ENCODE measurements around the gene OBP2B.

OBP2B gene

DNA sequence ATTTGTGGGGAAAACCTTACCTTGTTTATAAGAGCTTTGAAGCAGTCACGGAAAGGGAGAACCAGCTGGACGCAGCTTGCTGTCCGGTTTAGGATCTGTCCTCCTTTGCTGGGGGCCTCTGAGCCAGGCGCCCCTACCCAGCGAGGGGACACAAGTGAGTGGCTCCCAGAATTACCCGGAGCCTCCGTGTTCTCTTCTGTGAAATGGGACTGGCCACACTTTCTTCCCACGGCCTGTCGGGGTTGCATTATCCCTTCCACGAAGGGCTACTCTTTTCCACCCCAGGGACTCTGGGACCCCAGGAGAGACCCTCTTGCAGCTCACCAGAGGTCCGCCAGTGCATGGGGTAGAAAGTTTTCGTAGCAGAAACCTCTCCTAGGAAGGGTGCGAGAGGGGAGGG lies 44.9 kb downstream of the OBP2B start:
- DNase-seq = no peak

DNA sequence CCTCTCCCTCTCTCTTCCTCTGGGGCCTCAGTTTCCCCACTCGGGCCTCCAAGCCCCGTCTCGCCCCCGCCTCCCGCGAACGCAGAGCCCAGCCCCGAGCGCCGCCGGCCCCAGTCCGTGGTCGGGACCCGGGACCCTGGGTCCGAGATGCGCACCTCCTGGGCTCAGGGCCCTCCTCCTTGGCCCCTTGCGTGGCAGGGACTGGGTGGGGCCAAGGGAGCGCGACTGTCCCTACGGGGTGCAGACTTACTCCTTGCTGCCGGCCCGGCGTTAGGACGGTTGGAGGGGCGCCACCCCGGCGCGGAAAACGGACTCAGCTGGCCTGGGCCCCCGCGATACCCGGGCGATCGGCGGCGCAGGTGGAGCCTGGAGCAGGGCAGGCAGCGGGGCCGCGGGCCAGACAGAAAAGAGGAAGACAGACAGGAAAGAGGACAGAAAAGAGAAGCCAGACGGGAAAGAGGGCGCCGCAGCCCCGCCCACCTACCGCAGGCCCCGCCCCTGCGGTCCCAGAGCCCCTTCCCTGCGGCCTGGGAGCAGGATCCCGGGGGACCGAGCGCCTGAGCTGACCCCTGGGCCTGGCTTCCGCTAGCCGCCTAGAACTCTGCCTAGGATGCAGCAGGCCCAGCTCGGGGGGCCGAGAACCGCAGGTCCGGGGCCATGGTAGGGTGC lies 45.4 kb downstream of the OBP2B start, which contains the start of gene GBGT1:
Gene GBGT1, minus strand, starts transcription at position 411 of the 669 bp plus-strand sequence. CDS start 1,502 bp downstream, outside the sequence.
- no peak for DNase-seq

DNA sequence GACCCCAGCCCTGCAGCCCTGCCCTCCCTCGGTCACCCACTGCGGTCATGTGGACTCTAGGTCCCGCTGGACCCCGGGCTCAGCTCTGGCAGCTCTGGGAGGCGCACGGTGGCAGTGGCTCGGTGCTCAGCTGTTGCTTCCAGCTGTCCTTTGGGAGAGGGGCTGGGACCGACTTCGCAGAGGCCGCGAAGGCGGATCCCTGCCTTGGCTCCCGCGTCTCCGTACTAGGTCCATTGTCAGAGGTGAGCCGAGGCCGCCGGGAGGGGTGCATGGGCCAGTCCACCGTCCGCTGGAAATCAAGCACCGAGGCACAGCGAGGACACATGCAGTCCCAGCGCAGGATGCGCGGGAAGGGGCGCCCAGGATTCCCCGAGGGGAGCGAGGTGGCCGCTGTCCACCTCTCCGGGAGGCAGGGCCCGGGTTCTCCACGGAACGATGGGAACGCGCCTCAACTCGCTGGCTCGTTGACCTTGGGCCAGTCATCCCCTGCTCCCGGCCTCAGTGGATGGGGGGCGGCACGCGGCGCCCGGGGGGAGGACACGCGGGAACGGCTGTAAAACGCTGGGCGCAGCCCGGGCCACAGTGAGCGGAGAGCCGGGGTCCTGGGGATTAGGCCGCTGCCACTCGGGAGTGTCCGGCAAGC lies 46.1 kb downstream of the OBP2B start:
- no peak for DNase-seq

DNA sequence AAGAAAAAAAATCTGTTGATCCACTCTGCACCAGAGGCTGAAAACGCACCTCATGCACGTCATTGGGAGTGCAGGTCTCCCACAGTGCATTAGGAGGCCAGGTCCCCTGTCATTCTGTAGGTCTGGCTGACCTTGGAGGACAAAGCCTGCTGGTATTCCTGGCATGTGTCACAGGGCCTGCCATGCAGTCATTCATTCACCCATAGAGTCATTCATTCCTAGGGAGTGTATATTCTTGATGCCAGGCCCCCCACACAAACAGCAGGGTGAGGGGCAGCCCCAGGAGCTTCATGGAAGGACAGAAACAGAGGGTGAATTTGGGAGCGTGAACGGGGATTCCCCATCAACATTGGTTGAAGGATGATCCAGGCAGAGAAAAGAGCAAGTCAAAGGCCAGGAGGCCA lies 47.5 kb downstream of the OBP2B start:
- DNase-seq = no peak

DNA sequence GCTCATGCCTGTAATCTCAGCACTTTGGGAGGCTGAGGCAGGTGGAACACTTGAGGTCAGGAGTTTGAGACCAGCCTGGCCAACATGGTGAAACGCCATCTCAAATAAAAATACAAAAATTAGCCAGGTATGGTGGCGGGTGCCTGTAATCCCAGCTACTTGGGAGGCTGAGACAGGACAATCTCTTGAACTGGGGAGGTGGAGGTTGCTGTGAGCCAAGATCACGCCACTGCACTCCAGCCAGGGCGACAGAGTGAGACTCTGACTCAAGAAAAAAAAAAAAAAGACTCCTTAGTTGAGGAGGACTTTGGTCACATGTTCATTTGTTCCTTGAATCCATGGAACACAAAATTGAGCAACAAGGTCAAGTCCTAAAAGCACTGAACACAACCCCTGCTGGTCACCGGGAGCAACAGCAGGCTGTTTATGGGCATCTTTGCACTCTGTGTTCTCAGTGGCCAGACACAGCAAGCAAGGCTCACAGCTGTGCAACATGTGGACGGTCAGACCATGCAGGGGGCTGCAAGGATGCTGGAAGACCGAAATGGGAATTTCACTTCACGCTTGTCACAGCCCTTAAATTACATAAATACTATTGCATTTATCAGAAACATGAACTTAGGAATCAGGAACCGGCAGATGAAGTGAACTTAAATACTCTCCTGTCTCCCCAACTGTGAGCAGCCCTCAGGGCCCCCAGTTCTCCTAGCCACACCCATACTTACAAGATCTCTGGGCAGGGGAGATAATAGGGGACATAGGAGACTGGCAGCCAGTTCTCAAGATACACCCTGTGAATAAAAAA lies 48.1 kb downstream of the OBP2B start:
- DNase-seq = peak; percentile 20

- DNase-seq = no peak
Observed at GRCh38 chr9:133158695-133159094, 50.4 kb downstream of the OBP2B start.

Data from NCI-H1105 treated with DMSO at 0.1 percent for 48 hours (cell line).